Activated CD4-positive, alpha-beta T cell treated with anti-CD3 and anti-CD28 coated beads for 36 hours (primary cell): ENCODE measurements around the gene CEP85L. TPM values are rescaled to one million over a fixed set of nuclear protein-coding genes. Genes with fewer than 3 reads are reported as not detected.

Source experiments
- ATAC-seq: fragments of 200-7000 bp; cut with Tn5 transposase; one replicate; pipeline ENCODE4 v1.10.0; 2021; ENCODE audit warnings: mild to moderate bottlenecking, moderate library complexity
- CTCF ChIA-PET: fragments of 350-600 bp; sonication (Branson Sonifier 250); formaldehyde crosslinking; loops from one replicate; lab custom pipeline; 2021; ENCODE audit warnings: antibody characterized with exemption; lab: Charles Lee
- POLR2A ChIA-PET: fragments of 350-600 bp; sonication (Branson Sonifier 250); formaldehyde crosslinking; loops from one replicate; lab custom pipeline; 2021; ENCODE audit warnings: antibody characterized with exemption, inconsistent platforms; lab: Charles Lee
- DNase-seq: peaks from one replicate; pipeline ENCODE4 v3.0.0-alpha.2; 2020
- H3K27ac Mint-ChIP-seq: one replicate; pipeline ENCODE4 v1.8.0; 2021; ENCODE audit warnings: mixed read lengths
- H3K27me3 Mint-ChIP-seq: one replicate; pipeline ENCODE4 v1.8.0; 2021; ENCODE audit warnings: mixed read lengths
- H3K36me3 Mint-ChIP-seq: one replicate; pipeline ENCODE4 v1.8.0; 2021; ENCODE audit warnings: low read depth, mixed read lengths
- H3K4me1 Mint-ChIP-seq: one replicate; pipeline ENCODE4 v1.8.0; 2021; ENCODE audit warnings: mixed read lengths
- H3K4me3 Mint-ChIP-seq: one replicate; pipeline ENCODE4 v1.8.0; 2021; ENCODE audit warnings: mild to moderate bottlenecking, moderate library complexity, mixed read lengths
- H3K9me3 Mint-ChIP-seq: one replicate; pipeline ENCODE4 v1.8.0; 2021; ENCODE audit warnings: low read depth, mixed read lengths
- intact Hi-C, 2 experiments: fragments of 100-400 bp; cut with DNase I in 1 of 2; cut with micrococcal nuclease in 1 of 2; formaldehyde crosslinking; loops; one replicate each; pipeline versions ENCODE4 v1.14.2 to v1.15.1; 2022 to 2024; cut with DNase I, micrococcal nuclease
- total RNA-seq, 2 experiments: library from RNA; stranded (reverse); gene quantifications; one replicate each; pipeline ENCODE4 v1.2.3, GENCODE V29; 2021

CEP85L gene
- total RNA-seq, 2 experiments from 2014 or later, result 29.5 to 29.7 TPM

DNA sequence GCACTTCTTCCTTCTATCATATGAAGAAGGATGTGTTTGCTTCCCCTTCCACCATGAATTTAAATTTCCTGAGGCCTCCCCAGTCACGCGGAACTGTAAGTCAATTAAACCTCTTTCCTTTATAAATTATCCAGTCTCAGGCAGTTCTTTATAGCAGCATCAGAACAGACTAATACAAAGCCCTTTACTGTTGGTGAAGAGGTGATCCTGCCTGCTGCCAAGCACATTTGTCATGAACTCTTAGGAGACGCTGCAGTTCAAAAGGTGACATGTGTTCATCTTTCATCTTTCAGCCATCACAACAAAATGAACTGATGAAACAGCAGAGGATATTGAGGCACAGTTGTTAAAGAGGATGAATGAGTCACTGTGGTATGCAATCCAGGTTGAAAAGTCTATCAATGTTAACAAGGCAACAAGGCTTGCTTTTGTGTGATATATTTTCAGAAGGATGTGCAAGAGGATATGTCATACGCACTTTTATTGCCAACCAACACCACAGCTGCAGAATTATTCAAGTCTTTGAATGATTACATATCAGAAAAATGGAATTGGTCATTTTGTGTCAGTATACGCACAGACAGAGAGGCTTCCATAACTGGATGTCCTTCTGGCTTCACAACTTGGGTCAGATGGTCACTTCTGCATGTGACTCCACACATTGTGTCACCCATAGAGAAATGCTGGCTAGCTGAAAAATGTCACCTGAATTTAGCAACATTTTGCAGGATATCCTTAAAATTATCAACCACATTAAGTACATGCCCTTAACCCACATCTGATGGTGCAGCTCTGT lies 155.7 kb downstream of the CEP85L start:
- CTCF ChIA-PET, result interaction anchor here (1.1 kb wide), 1 partner anchor 11 kb away, joined by 4 read pairs; no protein-coding TSS in a partner anchor
- intact Hi-C loops, result no loop called here
- no peak overlapping the region for H3K4me3 Mint-ChIP-seq
- H3K27ac Mint-ChIP-seq, result peak overlapping the region; percentile 89
- peaks cover 18% of the 10 kb centered on the region for H3K4me1 Mint-ChIP-seq
- no peaks in the 10 kb centered on the region for H3K27me3 Mint-ChIP-seq
- peak; percentile 12 for DNase-seq
- peak; percentile 90 for ATAC-seq
- POLR2A ChIA-PET, result no interaction called here
- H3K36me3 Mint-ChIP-seq, result peaks cover 55% of the 10 kb centered on the region
- peaks cover 2% of the 10 kb centered on the region for H3K9me3 Mint-ChIP-seq

DNA sequence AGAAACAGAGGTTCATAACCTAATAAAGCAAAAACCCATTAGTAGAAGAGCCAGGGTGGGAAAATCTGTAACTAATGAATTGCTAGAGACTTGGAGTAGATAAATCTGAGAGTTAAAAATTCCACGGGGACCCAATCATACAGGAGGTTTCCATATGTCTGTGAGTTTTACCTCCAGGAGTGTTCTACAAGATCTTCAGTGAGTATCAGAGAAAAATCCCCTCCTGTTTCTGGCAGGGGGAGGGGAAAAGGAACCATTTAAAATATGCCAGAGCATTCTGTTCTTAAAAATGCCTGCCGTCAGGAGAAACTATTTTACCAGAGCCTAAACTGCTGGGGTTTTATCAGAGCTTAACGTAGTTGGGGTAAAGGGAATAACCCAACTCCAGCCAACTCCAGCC lies 157.3 kb downstream of the CEP85L start:
- ATAC-seq (no peak), DNase-seq (no peak)
- ChIA-PET CTCF (interaction anchor here (1.1 kb wide), 1 partner anchor 9 kb away, joined by 4 read pairs; no protein-coding TSS in a partner anchor), POLR2A (no interaction called here)
- no peak overlapping the region for H3K27ac Mint-ChIP-seq
- intact Hi-C loops, result no loop called here
- H3K4me3 Mint-ChIP-seq, result no peak overlapping the region
- peaks cover 30% of the 10 kb centered on the region for H3K4me1 Mint-ChIP-seq
- H3K36me3 Mint-ChIP-seq, result peaks cover 66% of the 10 kb centered on the region
- no peaks in the 10 kb centered on the region for H3K27me3 Mint-ChIP-seq
- H3K9me3 Mint-ChIP-seq, result peaks cover 15% of the 10 kb centered on the region

DNA sequence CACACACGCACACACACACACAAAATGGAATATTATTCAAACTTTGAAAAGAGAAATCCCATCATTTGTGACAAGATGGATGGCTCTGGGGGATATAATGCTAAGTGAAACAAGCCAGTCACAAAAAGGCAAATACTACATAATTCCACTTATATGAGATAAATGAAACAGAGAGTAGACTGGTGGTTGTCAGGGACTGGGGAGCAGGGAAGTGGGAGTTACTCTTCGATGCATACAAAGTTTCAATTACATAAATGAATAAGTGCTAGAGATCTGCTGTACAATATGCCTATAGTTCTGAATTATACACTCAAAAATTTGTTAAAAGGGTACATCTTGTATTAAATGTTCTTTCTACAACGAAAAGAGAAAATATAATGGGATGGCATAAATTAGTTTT lies 161.4 kb downstream of the CEP85L start:
- Mint-ChIP-seq H3K9me3 (peaks cover 27% of the 10 kb centered on the region), H3K4me3 (no peak overlapping the region), H3K27me3 (no peaks in the 10 kb centered on the region), H3K36me3 (peaks cover 79% of the 10 kb centered on the region), H3K27ac (peak overlapping the region; percentile 39), H3K4me1 (peaks cover 31% of the 10 kb centered on the region)
- ChIA-PET POLR2A (no interaction called here), CTCF (no interaction called here)
- DNase-seq (peak; percentile 27), ATAC-seq (peak; percentile 79)
- intact Hi-C loops, result no loop called here

DNA sequence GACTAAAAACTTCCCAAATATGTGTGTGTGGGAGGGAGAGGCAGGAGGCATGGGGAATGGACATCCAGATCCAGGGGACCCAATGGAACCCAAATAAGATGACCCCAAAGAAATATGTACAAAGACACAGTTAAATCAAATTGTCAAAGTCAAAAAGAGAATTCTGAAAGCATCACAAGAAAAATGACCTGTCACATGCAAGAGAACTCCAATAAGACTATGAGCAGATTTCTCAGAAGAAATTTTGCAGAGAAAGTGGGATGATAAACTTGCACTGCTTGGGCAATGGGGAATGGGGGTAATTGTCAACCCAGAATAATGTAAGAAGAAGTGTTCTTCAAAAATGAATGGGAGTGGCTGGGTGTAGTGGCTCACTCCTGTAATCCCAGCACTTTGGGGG lies 162.8 kb downstream of the CEP85L start:
- POLR2A ChIA-PET, result no interaction called here
- Mint-ChIP-seq H3K27ac (no peak overlapping the region), H3K9me3 (peaks cover 27% of the 10 kb centered on the region), H3K36me3 (peaks cover 69% of the 10 kb centered on the region), H3K4me3 (no peak overlapping the region), H3K4me1 (peaks cover 32% of the 10 kb centered on the region), H3K27me3 (no peaks in the 10 kb centered on the region)
- DNase-seq (no peak), ATAC-seq (no peak)
- intact Hi-C loops, result no loop called here
- CTCF ChIA-PET, result interaction anchor here (0.5 kb wide), 1 partner anchor 102 kb away, joined by 3 read pairs; no protein-coding TSS in a partner anchor

DNA sequence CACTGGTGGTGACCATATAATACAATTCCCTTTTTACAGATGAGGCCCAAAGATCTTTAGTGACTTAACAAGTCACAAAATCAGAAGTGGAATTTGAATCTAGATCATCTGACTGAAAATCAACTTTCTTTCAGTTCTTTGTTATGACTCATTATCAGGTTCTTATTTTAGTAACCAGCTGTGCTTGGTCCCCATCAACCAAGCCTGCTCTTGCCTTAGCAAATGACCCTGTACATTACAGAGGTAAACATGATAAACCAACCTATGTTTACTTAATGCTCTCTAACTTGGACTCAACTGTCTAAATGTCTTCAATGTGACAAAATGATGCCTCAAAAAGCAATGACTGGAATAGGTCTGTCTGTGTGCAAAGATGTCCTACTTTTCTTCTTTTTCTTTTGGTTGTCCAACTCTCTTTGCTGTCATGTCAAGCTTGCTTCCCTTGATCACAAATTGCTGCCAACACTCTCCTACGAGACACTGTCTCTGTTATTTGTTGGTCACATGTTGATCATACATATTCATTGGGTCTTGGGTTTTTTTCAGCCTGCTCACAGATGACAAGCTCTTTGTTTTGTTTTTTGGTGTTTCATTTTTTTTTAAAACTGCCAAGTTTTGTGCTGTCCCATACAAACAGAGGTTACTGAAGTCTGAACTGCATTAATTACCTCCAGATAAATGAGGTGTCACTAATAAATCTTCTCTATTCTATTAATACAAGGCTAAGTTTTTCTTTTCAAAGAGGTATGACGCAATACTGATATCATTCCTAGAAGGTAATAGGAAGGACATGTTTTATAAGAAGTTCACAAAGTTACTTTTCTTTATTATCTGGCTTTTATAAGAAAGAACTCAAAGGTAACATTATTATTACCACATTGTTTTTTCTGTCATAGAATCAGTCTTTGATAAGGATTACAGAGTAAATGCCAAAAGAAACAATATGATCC lies 165.5 kb downstream of the CEP85L start:
- H3K27ac Mint-ChIP-seq, result peak overlapping the region; percentile 22
- H3K27me3 Mint-ChIP-seq, result no peaks in the 10 kb centered on the region
- POLR2A ChIA-PET, result no interaction called here
- H3K4me3 Mint-ChIP-seq, result no peak overlapping the region
- CTCF ChIA-PET, result interaction anchor here (0.6 to 1.4 kb wide), 4 partner anchors 8 to 288 kb away, joined by 3 to 4 read pairs (median 4); no protein-coding TSS in a partner anchor
- peaks cover 27% of the 10 kb centered on the region for H3K9me3 Mint-ChIP-seq
- DNase-seq (peak; percentile 27), ATAC-seq (peak; percentile 84)
- intact Hi-C loops, result no loop called here
- H3K36me3 Mint-ChIP-seq, result peaks cover 57% of the 10 kb centered on the region
- peaks cover 30% of the 10 kb centered on the region for H3K4me1 Mint-ChIP-seq

DNA sequence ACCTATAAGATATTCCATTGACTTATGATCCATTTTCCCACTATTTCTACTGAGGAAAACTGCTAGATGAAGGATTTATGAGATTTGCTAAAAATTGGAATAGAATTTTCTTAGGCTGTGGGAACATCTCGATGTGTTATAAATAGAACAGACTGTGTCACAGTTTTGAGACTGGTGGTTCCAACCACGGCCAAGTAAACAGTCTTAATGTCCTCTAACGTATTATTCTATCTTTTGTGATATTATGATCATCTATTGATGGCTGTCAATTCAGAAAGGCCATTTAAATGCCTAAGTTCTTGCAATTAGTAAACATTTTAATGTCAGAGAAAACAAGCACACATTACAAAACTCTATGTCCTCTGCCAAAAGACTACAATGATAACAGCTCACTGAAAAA lies 174.8 kb downstream of the CEP85L start:
- CTCF ChIA-PET, result interaction anchor here (0.6 kb wide), 1 partner anchor 15 kb away, joined by 3 read pairs; no protein-coding TSS in a partner anchor

DNA sequence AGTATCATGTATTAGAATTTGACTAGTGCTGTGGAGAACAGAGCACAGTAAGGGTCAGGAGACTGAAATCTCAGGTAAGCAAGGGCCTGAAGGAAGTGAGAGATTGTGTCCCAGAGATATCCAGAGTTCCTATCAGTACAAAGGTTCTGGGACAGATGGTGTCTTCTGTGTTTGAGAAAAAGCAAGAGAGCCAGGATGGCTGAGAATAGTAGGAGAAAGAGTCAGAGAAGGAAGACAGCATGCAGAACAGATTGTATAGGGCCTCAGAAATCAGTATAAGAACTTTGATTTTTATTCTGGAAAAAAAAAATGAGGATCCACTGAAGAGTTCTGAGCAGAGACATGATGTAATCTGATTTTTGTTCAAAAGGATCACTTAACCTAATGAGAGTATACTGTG lies 178.1 kb downstream of the CEP85L start:
- ATAC-seq, result no peak
- Mint-ChIP-seq H3K9me3 (no peaks in the 10 kb centered on the region), H3K4me3 (no peak overlapping the region), H3K27me3 (no peaks in the 10 kb centered on the region), H3K27ac (peak overlapping the region; percentile 11), H3K36me3 (peaks cover 30% of the 10 kb centered on the region), H3K4me1 (no peaks in the 10 kb centered on the region)
- POLR2A ChIA-PET, result no interaction called here
- CTCF ChIA-PET, result no interaction called here
- no peak for DNase-seq
- intact Hi-C loops, result no loop called here

More for the DNA sequence above, 174.8 kb downstream of the CEP85L start:
- Mint-ChIP-seq H3K4me1 (no peaks in the 10 kb centered on the region), H3K27ac (no peak overlapping the region), H3K4me3 (no peak overlapping the region), H3K36me3 (peaks cover 28% of the 10 kb centered on the region), H3K9me3 (no peaks in the 10 kb centered on the region), H3K27me3 (no peaks in the 10 kb centered on the region)
- DNase-seq, result no peak
- no peak for ATAC-seq
- intact Hi-C loops, result loop anchor here in 1 of 2 experiments (1.0 kb wide), 1 partner anchor 30 kb away; no protein-coding TSS in a partner anchor
- POLR2A ChIA-PET, result no interaction called here

DNA sequence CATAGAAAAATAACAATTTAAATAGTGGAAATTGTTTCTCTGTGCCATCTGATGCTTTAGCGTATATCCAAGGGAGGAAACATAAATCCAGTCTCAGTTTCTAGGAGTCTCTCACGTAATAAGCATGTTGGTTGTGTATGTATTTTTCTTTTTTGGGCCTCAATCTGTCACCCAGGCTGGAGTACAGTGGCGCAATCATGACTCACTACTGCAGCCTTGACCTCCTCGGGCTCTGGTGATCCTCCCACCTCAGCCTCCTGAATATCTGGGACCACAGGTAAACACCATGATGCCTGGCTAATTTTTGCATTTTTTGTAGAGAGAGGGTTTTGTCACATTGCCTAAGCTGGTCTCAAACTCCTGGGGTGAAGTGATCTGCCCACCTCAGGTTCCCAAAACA lies 181.9 kb downstream of the CEP85L start:
- Mint-ChIP-seq H3K4me3 (no peak overlapping the region), H3K27ac (no peak overlapping the region), H3K27me3 (no peaks in the 10 kb centered on the region), H3K9me3 (no peaks in the 10 kb centered on the region), H3K36me3 (peaks cover 52% of the 10 kb centered on the region), H3K4me1 (peaks cover 11% of the 10 kb centered on the region)
- ChIA-PET POLR2A (no interaction called here), CTCF (no interaction called here)
- no peak for ATAC-seq
- no peak for DNase-seq
- intact Hi-C loops, result no loop called here

DNA sequence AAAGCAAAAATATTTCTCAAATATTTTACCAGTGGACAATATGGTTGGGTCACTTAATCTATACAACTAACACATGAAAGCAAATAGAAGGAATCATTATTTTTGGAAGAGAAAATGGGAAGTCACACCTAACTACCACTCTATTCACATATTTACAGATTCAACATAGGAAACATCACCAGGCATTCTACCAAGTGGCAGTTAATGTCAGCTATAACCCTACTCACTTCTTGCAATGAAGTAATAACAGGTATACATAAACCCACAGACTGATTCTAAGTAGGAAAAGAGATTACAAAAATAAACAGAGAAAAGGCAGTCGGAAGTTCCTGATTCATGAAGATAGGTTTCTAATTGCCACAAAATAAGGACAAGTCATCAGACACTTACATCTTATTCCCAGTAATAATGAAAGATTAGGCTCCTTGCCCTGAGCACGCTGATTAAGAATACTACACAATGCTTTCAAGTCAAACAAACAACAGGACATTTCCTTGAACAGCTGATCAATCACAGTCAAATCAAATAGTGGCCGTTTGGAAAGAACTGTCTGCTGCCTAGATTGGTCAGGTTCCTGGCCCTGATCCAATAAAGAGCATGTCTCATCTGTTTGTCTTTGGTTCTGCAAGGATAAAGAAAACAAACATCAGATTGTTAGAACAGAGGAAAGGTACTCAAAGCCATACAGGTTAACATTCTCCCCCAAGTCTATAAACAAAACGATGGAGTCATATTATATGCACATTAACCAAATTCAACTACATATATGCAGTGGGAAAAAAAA lies 182.5 kb downstream of the CEP85L start:
- intact Hi-C loops, result no loop called here
- CTCF ChIA-PET, result no interaction called here
- Mint-ChIP-seq H3K9me3 (no peaks in the 10 kb centered on the region), H3K4me1 (peaks cover 11% of the 10 kb centered on the region), H3K36me3 (peaks cover 54% of the 10 kb centered on the region), H3K4me3 (no peak overlapping the region), H3K27me3 (no peaks in the 10 kb centered on the region), H3K27ac (no peak overlapping the region)
- no peak for ATAC-seq
- POLR2A ChIA-PET, result no interaction called here
- no peak for DNase-seq

DNA sequence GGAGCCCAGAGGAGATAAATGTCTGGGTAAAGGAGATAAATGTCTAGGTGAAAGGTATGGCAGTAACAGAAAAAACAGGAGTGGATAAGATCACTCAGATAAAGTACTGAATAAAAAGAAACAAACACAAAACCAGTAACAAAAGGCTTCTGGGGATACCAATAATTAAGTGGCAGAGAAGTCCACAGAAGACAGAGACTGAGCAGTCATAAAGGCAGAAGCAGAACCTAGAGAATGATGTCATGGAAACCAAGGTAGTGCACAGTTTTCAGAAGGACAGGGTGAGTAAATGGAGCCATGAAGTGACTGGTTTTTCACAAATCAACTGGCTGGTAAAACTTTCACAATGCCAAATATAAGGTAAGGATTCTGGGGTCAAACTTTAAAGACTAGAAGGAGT lies 184.2 kb downstream of the CEP85L start:
- ChIA-PET POLR2A (interaction anchor here (0.6 kb wide), 1 partner anchor 37 kb away, joined by 3 read pairs; no protein-coding TSS in a partner anchor), CTCF (no interaction called here)
- Mint-ChIP-seq H3K9me3 (no peaks in the 10 kb centered on the region), H3K4me3 (no peak overlapping the region), H3K36me3 (peaks cover 53% of the 10 kb centered on the region), H3K4me1 (peaks cover 11% of the 10 kb centered on the region), H3K27ac (peak overlapping the region; percentile 4), H3K27me3 (no peaks in the 10 kb centered on the region)
- ATAC-seq (peak; percentile 95), DNase-seq (no peak)
- intact Hi-C loops, result no loop called here

DNA sequence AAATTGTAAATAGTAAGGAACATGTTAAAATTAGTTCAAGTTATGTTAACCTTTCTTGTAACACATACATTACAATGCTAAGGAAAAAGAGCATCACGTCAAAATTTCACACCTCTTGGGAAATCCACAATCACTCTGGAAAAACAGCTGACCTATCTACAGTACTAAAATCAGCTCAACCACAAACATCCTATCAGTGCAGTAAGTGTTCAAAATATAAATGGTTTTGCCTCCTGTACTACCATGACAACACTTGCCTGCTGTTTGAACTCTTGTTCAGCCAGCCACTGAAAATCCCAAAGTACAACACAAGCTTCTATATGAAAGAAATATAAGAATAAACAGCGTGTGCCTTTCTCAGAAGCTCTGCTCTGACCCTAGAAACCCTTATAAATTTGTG lies 186.8 kb downstream of the CEP85L start:
- DNase-seq, result no peak
- CTCF ChIA-PET, result no interaction called here
- intact Hi-C loops, result no loop called here
- ATAC-seq, result no peak
- H3K4me1 Mint-ChIP-seq, result peaks cover 11% of the 10 kb centered on the region
- POLR2A ChIA-PET, result no interaction called here
- H3K27me3 Mint-ChIP-seq, result no peaks in the 10 kb centered on the region
- H3K36me3 Mint-ChIP-seq, result peaks cover 50% of the 10 kb centered on the region
- no peaks in the 10 kb centered on the region for H3K9me3 Mint-ChIP-seq
- no peak overlapping the region for H3K27ac Mint-ChIP-seq
- H3K4me3 Mint-ChIP-seq, result no peak overlapping the region
